GM12878 (cell line): ENCODE results near the gene JOSD2. TPM values are rescaled to one million over a fixed set of nuclear protein-coding genes. Genes with fewer than 3 reads are reported as not detected.

ENCODE experiments used
- ATAC-seq: fragments of 200-7000 bp; cut with Tn5 transposase; 3 replicates; pipeline ENCODE4 v1.9.1; 2020; ENCODE audit warnings: mild to moderate bottlenecking, moderate library complexity
- BruUV-seq: library from RNA; stranded (reverse); fragments of 400-500 nt; replicated peaks from 2 replicates; lab custom pipeline; 2021; lab: Mats Ljungman, UMichigan
- CTCF ChIA-PET: fragments of 300-600 bp; sonication (Branson Sonifier 250); formaldehyde crosslinking; extraction: SDS; loops from one replicate; lab custom pipeline; 2021; ENCODE audit warnings: inconsistent platforms; lab: Yijun Ruan, JAX
- POLR2A ChIA-PET: fragments of 350-600 bp; formaldehyde crosslinking; extraction: SDS; loops from one replicate; lab custom pipeline; 2021; ENCODE audit warnings: inconsistent platforms; lab: Charles Lee
- RAD21 ChIA-PET: fragments of 300-600 bp; sonication (Branson Sonifier 250); formaldehyde crosslinking; loops from one replicate; lab custom pipeline; 2023; ENCODE audit warnings: antibody characterized with exemption; ENCODE audit not compliant: unreplicated experiment; lab: Charles Lee
- SMC1A ChIA-PET: fragments of 300-600 bp; sonication (Branson Sonifier 250); formaldehyde crosslinking; loops from one replicate; lab custom pipeline; 2023; ENCODE audit not compliant: unreplicated experiment, uncharacterized antibody; lab: Charles Lee
- DNase-seq: peaks from one replicate; pipeline ENCODE4 v3.0.0-alpha.2; 2011; ENCODE audit warnings: low read depth, low spot score
- FAIRE-seq: peaks from 3 replicates; lab custom pipeline; 2011; peaks lifted over from hg19 to GRCh38; lab: Jason Lieb, UNC
- H2AFZ ChIP-seq: 2 replicates; pipeline ENCODE4 v1.6.0; 2011; ENCODE audit warnings: low read depth, low read length, control low read depth; ENCODE audit not compliant: control insufficient read depth
- H3K27ac ChIP-seq: 2 replicates; pipeline ENCODE4 v1.5.1; 2011; ENCODE audit warnings: control low read depth; ENCODE audit not compliant: control insufficient read depth, insufficient read depth
- H3K27me3 ChIP-seq, 2 experiments: replicated peaks in 1 of 2; 2 replicates each; pipeline versions ENCODE4 v1.6.0 to v1.6.1; 2011; ENCODE audit warnings: low read length in 1 of 2; ENCODE audit not compliant: control insufficient read depth in 2 of 2, insufficient read depth in 2 of 2
- H3K36me3 ChIP-seq, 2 experiments: 2 replicates each; pipeline ENCODE4 v1.5.1; 2011; ENCODE audit warnings: low read length in 1 of 2; ENCODE audit not compliant: control insufficient read depth in 2 of 2, insufficient read depth in 2 of 2
- H3K4me1 ChIP-seq: 2 replicates; pipeline ENCODE4 v1.6.1; 2011; ENCODE audit warnings: mild to moderate bottlenecking, low read length, moderate library complexity, mixed read lengths; ENCODE audit not compliant: control insufficient read depth, insufficient read depth
- H3K4me2 ChIP-seq: 2 replicates; pipeline ENCODE4 v1.6.0; 2011; ENCODE audit warnings: control low read depth; ENCODE audit not compliant: control insufficient read depth, insufficient read depth
- H3K4me3 ChIP-seq: fragments of 200-600 bp; sonication (generic); 2 replicates; pipeline ENCODE4 v1.5.1; 2016
- H3K79me2 ChIP-seq: 2 replicates; pipeline ENCODE4 v1.6.0; 2011; ENCODE audit warnings: low read length; ENCODE audit not compliant: control insufficient read depth, insufficient read depth
- H3K9ac ChIP-seq: 2 replicates; pipeline ENCODE4 v1.8.0; 2011; ENCODE audit warnings: low read length, control low read depth, mixed read lengths; ENCODE audit not compliant: control insufficient read depth, insufficient read depth
- H3K9me3 ChIP-seq: replicated peaks from 3 replicates; pipeline ENCODE4 v1.5.1; 2011; ENCODE audit warnings: mild to moderate bottlenecking, low read length; ENCODE audit not compliant: control insufficient read depth, insufficient read depth
- H4K20me1 ChIP-seq: 2 replicates; pipeline ENCODE4 v1.6.0; 2011; ENCODE audit not compliant: control insufficient read depth, insufficient read depth
- IKZF1 ChIP-seq: fragments of 450-650 bp; conservative IDR thresholded peaks from 2 replicates; pipeline ENCODE4 v1.6.1; 2017; ENCODE audit warnings: antibody characterized with exemption, mild to moderate bottlenecking
- IKZF2 ChIP-seq, 2 experiments: fragments of 450-650 bp; IDR thresholded peaks; 2 replicates each; pipeline ENCODE4 v1.6.1; 2017; ENCODE audit warnings: mild to moderate bottlenecking in 2 of 2, moderate library complexity in 2 of 2
- MLLT1 ChIP-seq: fragments of 450-650 bp; IDR thresholded peaks from 2 replicates; pipeline ENCODE4 v1.6.1; 2016; ENCODE audit warnings: mild to moderate bottlenecking
- MTA2 ChIP-seq: fragments of 450-650 bp; IDR thresholded peaks from 2 replicates; pipeline ENCODE4 v1.6.1; 2016; ENCODE audit warnings: low read depth, mild to moderate bottlenecking, moderate library complexity
- NR2C1 ChIP-seq: fragments of 450-650 bp; IDR thresholded peaks from 2 replicates; pipeline ENCODE4 v1.6.1; 2017; ENCODE audit warnings: antibody characterized with exemption, mild to moderate bottlenecking, moderate library complexity
- RAD21 ChIP-seq: IDR thresholded peaks from 2 replicates; pipeline ENCODE4 v1.6.1; 2011; ENCODE audit warnings: mild to moderate bottlenecking, low read depth, low read length, moderate library complexity; ENCODE audit not compliant: insufficient read depth
- RUNX3 ChIP-seq: IDR thresholded peaks from 2 replicates; pipeline ENCODE4 v1.6.1; 2012; ENCODE audit warnings: low read length, inconsistent platforms
- SMARCA5 ChIP-seq: fragments of 450-650 bp; IDR thresholded peaks from 2 replicates; pipeline ENCODE4 v1.6.1; 2017; ENCODE audit warnings: mild to moderate bottlenecking
- SMC3 ChIP-seq: IDR thresholded peaks from 2 replicates; pipeline ENCODE4 v1.6.1; 2011; ENCODE audit warnings: low read length, improper control_type of control experiment, borderline replicate concordance
- YY1 ChIP-seq: IDR thresholded peaks from 2 replicates; pipeline ENCODE4 v1.6.1; 2011; ENCODE audit warnings: low read depth, mild to moderate bottlenecking, low read length
- ZNF592 ChIP-seq: fragments of 450-650 bp; IDR thresholded peaks from 2 replicates; pipeline ENCODE4 v1.6.1; 2017; ENCODE audit warnings: mild to moderate bottlenecking, moderate library complexity
- WGBS: methylation state at CpG from one replicate; pipeline ENCODE4 v1.1.6; 2016; ENCODE audit warnings: low lambda C conversion rate; ENCODE audit not compliant: insufficient replicate concordance, insufficient coverage; ENCODE audit errors: missing lambda C conversion rate; 5-methylcytosine and 5-hydroxymethylcytosine counted together
- in situ Hi-C: fragments of 300-500 bp; cut with MboI; formaldehyde crosslinking; loops from 9 replicates; pipeline ENCODE4 v1.14.3; 2018; ENCODE audit warnings: mixed read lengths
- intact Hi-C: fragments of 100-400 bp; cut with micrococcal nuclease; formaldehyde crosslinking; loops from one replicate; pipeline ENCODE4 v1.14.2; 2022; ENCODE audit not compliant: unreplicated experiment
- polyA plus RNA-seq, 11 experiments: library from polyadenylated mRNA; depleted of rRNA in 4 of 11; unstranded in 6 of 11; stranded (reverse) in 5 of 11; fragments of >200 nt; fragmentation: Nextera tagmentation in 4 of 11; fragmentation: Illumina TruSeq in 1 of 11; extraction: Ambion mirVana in 4 of 11; extraction: Trizol in 1 of 11; gene quantifications; 1 replicate in 1 of 11; 2 replicates in 10 of 11; pipeline versions ENCODE4 v1.2.1 to v1.2.3, GENCODE V29; 2011 to 2016; ENCODE audit warnings: inconsistent platforms in 2 of 11, missing spikeins in 2 of 11, low read depth in 1 of 11
- total RNA-seq, 4 experiments: library from RNA; depleted of rRNA in 3 of 4; stranded (reverse); fragments of >200 nt in 3 of 4; fragmentation: Illumina TruSeq in 1 of 4; extraction: Trizol in 1 of 4; gene quantifications; 2 replicates each; pipeline versions ENCODE4 v1.2.1 to v1.2.3, GENCODE V29; 2013 to 2021
- TF ChIP-seq, protein P1 (sequence below): fragments of 450-650 bp; IDR thresholded peaks from 2 replicates; pipeline ENCODE4 v1.6.1; 2017; ENCODE audit warnings: antibody characterized with exemption, mild to moderate bottlenecking, moderate library complexity
- TF ChIP-seq, protein P2 (sequence below): fragments of 450-650 bp; IDR thresholded peaks from 2 replicates; pipeline ENCODE4 v1.6.1; 2016; ENCODE audit warnings: mild to moderate bottlenecking

Gene JOSD2
- total and polyA plus RNA-seq, 10 of the 15 experiments (the other 5 are each of a cell fraction or from before 2014, with no cell fraction given), result 0.91 to 26.7 (median 13.0) TPM

GRCh38 chr19:50537769-50538230 lies 26.8 kb upstream of the JOSD2 start:
- no peak overlapping the region for H3K27ac ChIP-seq
- WGBS, result 7% methylated on average over 15 of the region's 15 CpGs
- in situ Hi-C loops (loop anchor here (5.0 to 10.0 kb wide), 2 partner anchors 250 to 387 kb away; no protein-coding TSS in a partner anchor), intact Hi-C loops (loop anchor here (1.0 to 10.0 kb wide), 3 partner anchors 183 to 385 kb away; no protein-coding TSS in a partner anchor)
- no peaks in the 10 kb centered on the region for H3K36me3 ChIP-seq
- no TSS peak for BruUV-seq
- ATAC-seq, result peak; percentile 88
- POLR2A ChIA-PET, result no interaction called here
- SMC1A ChIA-PET, result interaction anchor here (0.6 to 2.5 kb wide), 7 partner anchors 9 to 384 kb away, joined by 3 to 16 read pairs (median 4); no protein-coding TSS in a partner anchor
- no peaks in the 10 kb centered on the region for H4K20me1 ChIP-seq
- RAD21 ChIA-PET, result interaction anchor here (1.1 to 2.4 kb wide), 5 partner anchors 19 to 384 kb away, joined by 3 to 13 read pairs (median 9); no protein-coding TSS in a partner anchor
- no peak overlapping the region for H3K4me3 ChIP-seq
- H2AFZ ChIP-seq, result no peak overlapping the region; the same call in 1 of the 2 replicates
- H3K4me2 ChIP-seq, result no peak overlapping the region
- H3K79me2 ChIP-seq, result no peaks in the 10 kb centered on the region
- DNase-seq, result no peak
- H3K9me3 ChIP-seq, result peaks cover 3% of the 10 kb centered on the region; the same call in 2 of the 3 replicates
- H3K9ac ChIP-seq, result no peak overlapping the region
- CTCF ChIA-PET, result interaction anchor here (0.6 to 8.6 kb wide), 15 partner anchors 12 to 384 kb away, joined by 3 to 117 read pairs (median 4); no protein-coding TSS in a partner anchor
- H3K4me1 ChIP-seq, result peaks cover 8% of the 10 kb centered on the region
- no peak for FAIRE-seq
- H3K27me3 ChIP-seq, result no peaks in the 10 kb centered on the region
- TF ChIP-seq, protein P1, sequence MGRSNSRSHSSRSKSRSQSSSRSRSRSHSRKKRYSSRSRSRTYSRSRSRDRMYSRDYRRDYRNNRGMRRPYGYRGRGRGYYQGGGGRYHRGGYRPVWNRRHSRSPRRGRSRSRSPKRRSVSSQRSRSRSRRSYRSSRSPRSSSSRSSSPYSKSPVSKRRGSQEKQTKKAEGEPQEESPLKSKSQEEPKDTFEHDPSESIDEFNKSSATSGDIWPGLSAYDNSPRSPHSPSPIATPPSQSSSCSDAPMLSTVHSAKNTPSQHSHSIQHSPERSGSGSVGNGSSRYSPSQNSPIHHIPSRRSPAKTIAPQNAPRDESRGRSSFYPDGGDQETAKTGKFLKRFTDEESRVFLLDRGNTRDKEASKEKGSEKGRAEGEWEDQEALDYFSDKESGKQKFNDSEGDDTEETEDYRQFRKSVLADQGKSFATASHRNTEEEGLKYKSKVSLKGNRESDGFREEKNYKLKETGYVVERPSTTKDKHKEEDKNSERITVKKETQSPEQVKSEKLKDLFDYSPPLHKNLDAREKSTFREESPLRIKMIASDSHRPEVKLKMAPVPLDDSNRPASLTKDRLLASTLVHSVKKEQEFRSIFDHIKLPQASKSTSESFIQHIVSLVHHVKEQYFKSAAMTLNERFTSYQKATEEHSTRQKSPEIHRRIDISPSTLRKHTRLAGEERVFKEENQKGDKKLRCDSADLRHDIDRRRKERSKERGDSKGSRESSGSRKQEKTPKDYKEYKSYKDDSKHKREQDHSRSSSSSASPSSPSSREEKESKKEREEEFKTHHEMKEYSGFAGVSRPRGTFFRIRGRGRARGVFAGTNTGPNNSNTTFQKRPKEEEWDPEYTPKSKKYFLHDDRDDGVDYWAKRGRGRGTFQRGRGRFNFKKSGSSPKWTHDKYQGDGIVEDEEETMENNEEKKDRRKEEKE, result no peak
- TF ChIP-seq SMC3, result peak; percentile 61; the same call in 1 of the 2 replicates
- TF ChIP-seq ZNF592, result no peak
- peak; percentile 58 for TF ChIP-seq RAD21
- TF ChIP-seq SMARCA5, result 0 out of 2 replicates have a peak, but pooled peaks have one; percentile 33
- peak; percentile 56; the same call in 1 of the 2 replicates for TF ChIP-seq YY1
- peak; percentile 41; the same call in 1 of the 2 replicates for TF ChIP-seq MTA2
- TF ChIP-seq IKZF2 (IDR thresholded peaks at IDR 0.05), result peak in 1 of 2 experiments; percentile 31; a peak in 1 of 4 replicates
- TF ChIP-seq RUNX3, result peak; percentile 14; the same call in 1 of the 2 replicates
- peak; percentile 30; the same call in 1 of the 2 replicates for TF ChIP-seq IKZF1
- TF ChIP-seq, protein P2, sequence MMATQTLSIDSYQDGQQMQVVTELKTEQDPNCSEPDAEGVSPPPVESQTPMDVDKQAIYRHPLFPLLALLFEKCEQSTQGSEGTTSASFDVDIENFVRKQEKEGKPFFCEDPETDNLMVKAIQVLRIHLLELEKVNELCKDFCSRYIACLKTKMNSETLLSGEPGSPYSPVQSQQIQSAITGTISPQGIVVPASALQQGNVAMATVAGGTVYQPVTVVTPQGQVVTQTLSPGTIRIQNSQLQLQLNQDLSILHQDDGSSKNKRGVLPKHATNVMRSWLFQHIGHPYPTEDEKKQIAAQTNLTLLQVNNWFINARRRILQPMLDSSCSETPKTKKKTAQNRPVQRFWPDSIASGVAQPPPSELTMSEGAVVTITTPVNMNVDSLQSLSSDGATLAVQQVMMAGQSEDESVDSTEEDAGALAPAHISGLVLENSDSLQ, result 0 out of 2 replicates have a peak, but pooled peaks have one; percentile 5
- TF ChIP-seq MLLT1, result 0 out of 2 replicates have a peak, but pooled peaks have one; percentile 15
- peak; percentile 90 for TF ChIP-seq NR2C1
